ENCODE measurements around the gene GYPB.
"Not testable (repeated sequence)": the region's sequence is repeated elsewhere in the genome, so short reads cannot be mapped to it uniquely, and the experiment has no call there.

Gene GYPB

GRCh38 chr4:144008602-144009001 is 10.6 kb downstream of the GYPB start:
- DNase-seq = not testable (repeated sequence)

- DNase-seq = not testable (repeated sequence)
Measured at GRCh38 chr4:144007960-144008359, 11.2 kb downstream of the GYPB start.

GRCh38 chr4:144006200-144006803 is 12.9 kb downstream of the GYPB start:
- not testable (repeated sequence) for DNase-seq

- DNase-seq = not testable (repeated sequence)
Measured at GRCh38 chr4:144005558-144005953, 13.6 kb downstream of the GYPB start.

- not testable (repeated sequence) for DNase-seq
Measured at GRCh38 chr4:144004868-144005557, 14.2 kb downstream of the GYPB start.

GRCh38 chr4:144003890-144004265 is 15.3 kb downstream of the GYPB start:
- DNase-seq = not testable (repeated sequence)

- not testable (repeated sequence) for DNase-seq
Measured at GRCh38 chr4:144003205-144003889, 15.8 kb downstream of the GYPB start.

- not testable (repeated sequence) for DNase-seq
Measured at GRCh38 chr4:144000331-144000995, 18.7 kb downstream of the GYPB start.

- DNase-seq = not testable (repeated sequence)
Measured at GRCh38 chr4:143996193-143996592, 23.0 kb downstream of the GYPB start.

- DNase-seq = not testable (repeated sequence)
Measured at GRCh38 chr4:143991761-143992160, 27.4 kb downstream of the GYPB start.

GRCh38 chr4:143990717-143991116 is 28.5 kb downstream of the GYPB start:
- DNase-seq = not testable (repeated sequence)

- no peak for DNase-seq
Measured at GRCh38 chr4:143986180-143986579, 33.0 kb downstream of the GYPB start.

- not testable (repeated sequence) for DNase-seq
Measured at GRCh38 chr4:143980776-143981175, 38.4 kb downstream of the GYPB start.

- DNase-seq = not testable (repeated sequence)
Measured at GRCh38 chr4:143975527-143975926, 43.7 kb downstream of the GYPB start.

- not testable (repeated sequence) for DNase-seq
Measured at GRCh38 chr4:143974021-143974420, 45.2 kb downstream of the GYPB start.

- DNase-seq = no peak
Measured at GRCh38 chr4:143961075-143961474, 58.1 kb downstream of the GYPB start.

- not testable (repeated sequence) for DNase-seq
Measured at GRCh38 chr4:143955306-143955705, 63.9 kb downstream of the GYPB start.

- DNase-seq = not testable (repeated sequence)
Measured at GRCh38 chr4:143951458-143951972, 67.7 kb downstream of the GYPB start.

GRCh38 chr4:143950967-143951366 is 68.2 kb downstream of the GYPB start:
- not testable (repeated sequence) for DNase-seq

- not testable (repeated sequence) for DNase-seq
Measured at GRCh38 chr4:143950185-143950584, 69.0 kb downstream of the GYPB start.

GRCh38 chr4:143947493-143947892 is 71.7 kb downstream of the GYPB start:
- not testable (repeated sequence) for DNase-seq

Measured in NK-92 treated with Interleukin-12 subunit alpha and Interleukin-12 subunit beta, amount 100 ng/mL, for 24 hours (cell line).